ENCODE data around the gene METTL5. TPM values are rescaled to one million over a fixed set of nuclear protein-coding genes. Genes with fewer than 3 reads are reported as not detected.

METTL5 gene
- total and polyA plus RNA-seq, 4 donors = 29.2 to 59.0 (median 33.0) TPM

GRCh38 chr2:169775765-169776164, 48.9 kb downstream of the METTL5 start:
- WGBS, 2 donors = 26 to 38% methylated on average over 2 of the region's 2 CpGs
- ATAC-seq (ENCODE audit: insufficient read depth, low FRiP score) = no peak
- no peak for DNase-seq

GRCh38 chr2:169775354-169775753, 49.4 kb downstream of the METTL5 start:
- H3K9ac ChIP-seq (ENCODE audit: insufficient read depth in 1 of 2, low read length in 2 of 2) = no peak overlapping the region
- ATAC-seq (ENCODE audit: insufficient read depth, low FRiP score) (no peak), DNase-seq (no peak)
- TF ChIP-seq, protein P1, sequence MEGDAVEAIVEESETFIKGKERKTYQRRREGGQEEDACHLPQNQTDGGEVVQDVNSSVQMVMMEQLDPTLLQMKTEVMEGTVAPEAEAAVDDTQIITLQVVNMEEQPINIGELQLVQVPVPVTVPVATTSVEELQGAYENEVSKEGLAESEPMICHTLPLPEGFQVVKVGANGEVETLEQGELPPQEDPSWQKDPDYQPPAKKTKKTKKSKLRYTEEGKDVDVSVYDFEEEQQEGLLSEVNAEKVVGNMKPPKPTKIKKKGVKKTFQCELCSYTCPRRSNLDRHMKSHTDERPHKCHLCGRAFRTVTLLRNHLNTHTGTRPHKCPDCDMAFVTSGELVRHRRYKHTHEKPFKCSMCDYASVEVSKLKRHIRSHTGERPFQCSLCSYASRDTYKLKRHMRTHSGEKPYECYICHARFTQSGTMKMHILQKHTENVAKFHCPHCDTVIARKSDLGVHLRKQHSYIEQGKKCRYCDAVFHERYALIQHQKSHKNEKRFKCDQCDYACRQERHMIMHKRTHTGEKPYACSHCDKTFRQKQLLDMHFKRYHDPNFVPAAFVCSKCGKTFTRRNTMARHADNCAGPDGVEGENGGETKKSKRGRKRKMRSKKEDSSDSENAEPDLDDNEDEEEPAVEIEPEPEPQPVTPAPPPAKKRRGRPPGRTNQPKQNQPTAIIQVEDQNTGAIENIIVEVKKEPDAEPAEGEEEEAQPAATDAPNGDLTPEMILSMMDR (IDR thresholded peaks at IDR 0.05; ENCODE audit: control extremely low read depth, extremely low read depth) = no peak
- no peaks in the 10 kb centered on the region for H3K27me3 ChIP-seq (ENCODE audit: control insufficient read depth in 3 of 3, insufficient read depth in 3 of 3, low read length in 2 of 3)
- no peaks in the 10 kb centered on the region for H3K4me1 ChIP-seq (ENCODE audit: control insufficient read depth in 5 of 5, insufficient read depth in 5 of 5, low read length in 5 of 5)
- H3K9me3 ChIP-seq (ENCODE audit: control insufficient read depth in 4 of 4, insufficient read depth in 3 of 4, low read length in 3 of 4) = no peaks in the 10 kb centered on the region
- H3K36me3 ChIP-seq (ENCODE audit: control insufficient read depth in 4 of 4, insufficient read depth in 4 of 4, low read length in 4 of 4) = no peaks in the 10 kb centered on the region
- no peak overlapping the region for H3K27ac ChIP-seq (ENCODE audit: low read depth in 1 of 2, low read length in 1 of 2)
- WGBS, 2 donors = 92 to 93% methylated on average over 3 of the region's 3 CpGs
- H3K4me3 ChIP-seq = no peak overlapping the region

More at GRCh38 chr2:169775765-169776164, 48.9 kb downstream of the METTL5 start:
- TF ChIP-seq, protein P1 (IDR thresholded peaks at IDR 0.05; ENCODE audit: control extremely low read depth, extremely low read depth) = no peak
- H3K27ac ChIP-seq (ENCODE audit: low read depth in 1 of 2, low read length in 1 of 2) = no peak overlapping the region
- H3K4me1 ChIP-seq (ENCODE audit: control insufficient read depth in 5 of 5, insufficient read depth in 5 of 5, low read length in 5 of 5) = no peaks in the 10 kb centered on the region
- no peak overlapping the region for H3K9ac ChIP-seq (ENCODE audit: insufficient read depth in 1 of 2, low read length in 2 of 2)
- H3K9me3 ChIP-seq (ENCODE audit: control insufficient read depth in 4 of 4, insufficient read depth in 3 of 4, low read length in 3 of 4) = no peaks in the 10 kb centered on the region
- H3K36me3 ChIP-seq (ENCODE audit: control insufficient read depth in 4 of 4, insufficient read depth in 4 of 4, low read length in 4 of 4) = no peaks in the 10 kb centered on the region
- no peak overlapping the region for H3K4me3 ChIP-seq
- H3K27me3 ChIP-seq (ENCODE audit: control insufficient read depth in 3 of 3, insufficient read depth in 3 of 3, low read length in 2 of 3) = no peaks in the 10 kb centered on the region

- TF ChIP-seq, protein P1 (IDR thresholded peaks at IDR 0.05; ENCODE audit: control extremely low read depth, extremely low read depth) = no peak
- Histone ChIP-seq H3K4me3 (no peak overlapping the region), H3K4me1 (ENCODE audit: control insufficient read depth in 5 of 5, insufficient read depth in 5 of 5, low read length in 5 of 5) (peaks cover 0 to 9% (median 2%) of the 10 kb centered on the region in 5 donors), H3K27me3 (ENCODE audit: control insufficient read depth in 3 of 3, insufficient read depth in 3 of 3, low read length in 2 of 3) (peaks cover 0 to 20% (median 15%) of the 10 kb centered on the region in 3 donors), H3K9me3 (ENCODE audit: control insufficient read depth in 4 of 4, insufficient read depth in 3 of 4, low read length in 3 of 4) (peaks cover 0 to 2% (median 0%) of the 10 kb centered on the region in 4 donors), H3K27ac (ENCODE audit: low read depth in 1 of 2, low read length in 1 of 2) (no peak overlapping the region), H3K36me3 (ENCODE audit: control insufficient read depth in 4 of 4, insufficient read depth in 4 of 4, low read length in 4 of 4) (no peaks in the 10 kb centered on the region), H3K9ac (ENCODE audit: insufficient read depth in 1 of 2, low read length in 2 of 2) (no peak overlapping the region)
- no peak for DNase-seq
- WGBS, 2 donors = 75 to 84% methylated on average over 2 of the region's 2 CpGs
- no peak for ATAC-seq (ENCODE audit: insufficient read depth, low FRiP score)
These were observed 52.1 kb downstream of the METTL5 start for GRCh38 chr2:169772651-169773050.

DNA sequence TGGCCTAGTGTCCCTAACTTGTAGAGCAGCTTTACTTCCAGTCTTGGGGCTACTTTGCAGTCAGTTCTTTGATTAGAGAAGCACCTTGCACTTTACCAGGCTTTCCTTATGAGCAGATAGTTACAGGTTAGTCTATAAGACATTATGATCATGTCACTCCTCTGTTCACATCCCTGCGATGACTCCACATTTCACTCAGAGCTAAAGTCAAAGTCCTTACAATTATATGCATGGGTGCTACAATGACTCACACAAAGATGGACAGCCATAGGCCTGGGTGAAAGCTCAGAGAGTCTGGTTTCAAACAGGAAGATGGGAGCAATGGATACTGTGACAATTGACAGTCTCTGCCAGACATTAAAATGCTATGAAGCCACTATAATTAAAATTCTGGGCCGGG, 53.1 kb downstream of the METTL5 start:
- H3K4me1 ChIP-seq (ENCODE audit: control insufficient read depth in 5 of 5, insufficient read depth in 5 of 5, low read length in 5 of 5) = peaks cover 0 to 9% (median 4%) of the 10 kb centered on the region in 5 donors
- no peak for ATAC-seq (ENCODE audit: insufficient read depth, low FRiP score)

More for the DNA sequence above, 53.1 kb downstream of the METTL5 start:
- peaks cover 0 to 2% (median 0%) of the 10 kb centered on the region in 4 donors for H3K9me3 ChIP-seq (ENCODE audit: control insufficient read depth in 4 of 4, insufficient read depth in 3 of 4, low read length in 3 of 4)
- H3K4me3 ChIP-seq = no peak overlapping the region
- no peak overlapping the region for H3K27ac ChIP-seq (ENCODE audit: low read depth in 1 of 2, low read length in 1 of 2)
- no peak for DNase-seq
- H3K9ac ChIP-seq (ENCODE audit: insufficient read depth in 1 of 2, low read length in 2 of 2) = no peak overlapping the region
- peaks cover 0 to 23% (median 19%) of the 10 kb centered on the region in 3 donors for H3K27me3 ChIP-seq (ENCODE audit: control insufficient read depth in 3 of 3, insufficient read depth in 3 of 3, low read length in 2 of 3)
- TF ChIP-seq, protein P1 (IDR thresholded peaks at IDR 0.05; ENCODE audit: control extremely low read depth, extremely low read depth) = no peak
- 97 to 100% methylated on average over 2 of the region's 2 CpGs for WGBS, 2 donors
- H3K36me3 ChIP-seq (ENCODE audit: control insufficient read depth in 4 of 4, insufficient read depth in 4 of 4, low read length in 4 of 4) = no peaks in the 10 kb centered on the region

Measured in lung (tissue), 12 donors.